Activated CD8-positive, alpha-beta T cell treated with anti-CD3 and anti-CD28 coated beads for 36 hours (primary cell): Measurements from ENCODE around the gene GDF7. TPM values are rescaled to one million over a fixed set of nuclear protein-coding genes. Genes with fewer than 3 reads are reported as not detected.

Source experiments
- ATAC-seq: fragments of 200-7000 bp; cut with Tn5 transposase; one replicate; pipeline ENCODE4 v1.10.0; 2021; ENCODE audit warnings: mild to moderate bottlenecking, moderate library complexity
- CTCF ChIA-PET: fragments of 350-600 bp; sonication (Branson Sonifier 250); formaldehyde crosslinking; loops from one replicate; lab custom pipeline; 2021; ENCODE audit warnings: antibody characterized with exemption; lab: Charles Lee
- POLR2A ChIA-PET: fragments of 350-600 bp; sonication (Branson Sonifier 250); formaldehyde crosslinking; loops from one replicate; lab custom pipeline; 2021; ENCODE audit warnings: antibody characterized with exemption; lab: Charles Lee
- DNase-seq: peaks from one replicate; pipeline ENCODE4 v3.0.0-alpha.2; 2020
- H3K27ac Mint-ChIP-seq: one replicate; pipeline ENCODE4 v1.8.0; 2021; ENCODE audit warnings: mild to moderate bottlenecking, mixed read lengths
- H3K27me3 Mint-ChIP-seq: one replicate; pipeline ENCODE4 v1.8.0; 2021; ENCODE audit warnings: mixed read lengths
- H3K36me3 Mint-ChIP-seq: one replicate; pipeline ENCODE4 v1.8.0; 2021; ENCODE audit warnings: low read depth, mixed read lengths
- H3K4me1 Mint-ChIP-seq: one replicate; pipeline ENCODE4 v1.8.0; 2021; ENCODE audit warnings: low read depth, mixed read lengths
- H3K4me3 Mint-ChIP-seq: one replicate; pipeline ENCODE4 v1.8.0; 2021; ENCODE audit warnings: mild to moderate bottlenecking, moderate library complexity, mixed read lengths
- H3K9me3 Mint-ChIP-seq: one replicate; pipeline ENCODE4 v1.8.0; 2021; ENCODE audit warnings: mixed read lengths
- CTCF ChIP-seq: fragments of 200-600 bp; IDR thresholded peaks from one replicate; pipeline ENCODE4 v1.8.0; 2022; ENCODE audit warnings: antibody characterized with exemption, mild to moderate bottlenecking
- intact Hi-C: fragments of 100-400 bp; cut with micrococcal nuclease; formaldehyde crosslinking; loops from one replicate; pipeline ENCODE4 v1.10.0; 2022
- total RNA-seq, 2 experiments: library from RNA; stranded (reverse); gene quantifications; one replicate each; pipeline ENCODE4 v1.2.3, GENCODE V29; 2021

The GDF7 gene
- total RNA-seq, 2 experiments from 2014 or later = not detected

- POLR2A ChIA-PET = interaction anchor here (1.5 to 1.6 kb wide), 2 partner anchors 10 kb away, joined by 3 to 7 read pairs; no protein-coding TSS in a partner anchor
- H3K36me3 Mint-ChIP-seq = no peaks in the 10 kb centered on the region
- no peaks in the 10 kb centered on the region for H3K9me3 Mint-ChIP-seq
- ATAC-seq = no peak
- CTCF ChIA-PET = interaction anchor here (1.1 to 6.6 kb wide), 7 partner anchors 10 to 298 kb away, joined by 3 to 186 read pairs (median 6); no protein-coding TSS in a partner anchor
- H3K4me3 Mint-ChIP-seq = peak overlapping the region; percentile 38
- H3K27me3 Mint-ChIP-seq = peaks cover 72% of the 10 kb centered on the region
- no peak for TF ChIP-seq CTCF
- DNase-seq = peak; percentile 16
- peaks cover 16% of the 10 kb centered on the region for H3K4me1 Mint-ChIP-seq
- intact Hi-C loops = no loop called here
- H3K27ac Mint-ChIP-seq = no peak overlapping the region
Measured at GRCh38 chr2:20665243-20666004, 1.5 kb upstream of the GDF7 start.

GRCh38 chr2:20666005-20666303 lies 990 bp upstream of the GDF7 start:
- Mint-ChIP-seq H3K9me3 (no peaks in the 10 kb centered on the region), H3K4me3 (peak overlapping the region; percentile 63), H3K27me3 (peaks cover 69% of the 10 kb centered on the region), H3K36me3 (no peaks in the 10 kb centered on the region), H3K27ac (no peak overlapping the region), H3K4me1 (peaks cover 16% of the 10 kb centered on the region)
- POLR2A ChIA-PET = interaction anchor here (1.5 to 1.6 kb wide), 2 partner anchors 9 to 10 kb away, joined by 3 to 7 read pairs; no protein-coding TSS in a partner anchor
- intact Hi-C loops = no loop called here
- ATAC-seq (peak; percentile 8), DNase-seq (no peak)
- CTCF ChIA-PET = interaction anchor here (1.1 to 1.5 kb wide), 7 partner anchors 10 to 297 kb away, joined by 3 to 14 read pairs (median 5); no protein-coding TSS in a partner anchor
- TF ChIP-seq CTCF = no peak

GRCh38 chr2:20667151-20667530 lies 197 bp downstream of the GDF7 start:
- H3K27me3 Mint-ChIP-seq = peaks cover 70% of the 10 kb centered on the region
- ChIA-PET CTCF (interaction anchor here (1.1 kb wide), 1 partner anchor 11 kb away, joined by 5 read pairs; no protein-coding TSS in a partner anchor), POLR2A (interaction anchor here (1.6 kb wide), 1 partner anchor 11 kb away, joined by 7 read pairs; no protein-coding TSS in a partner anchor)
- ATAC-seq (peak; percentile 29), DNase-seq (peak; percentile 17)
- no peak overlapping the region for H3K27ac Mint-ChIP-seq
- TF ChIP-seq CTCF = no peak
- intact Hi-C loops = no loop called here
- H3K4me3 Mint-ChIP-seq = no peak overlapping the region
- H3K4me1 Mint-ChIP-seq = peaks cover 16% of the 10 kb centered on the region
- H3K36me3 Mint-ChIP-seq = no peaks in the 10 kb centered on the region
- no peaks in the 10 kb centered on the region for H3K9me3 Mint-ChIP-seq

GRCh38 chr2:20667531-20668401 lies 822 bp downstream of the GDF7 start:
- Mint-ChIP-seq H3K36me3 (no peaks in the 10 kb centered on the region), H3K27me3 (peaks cover 69% of the 10 kb centered on the region), H3K4me1 (peaks cover 16% of the 10 kb centered on the region), H3K27ac (no peak overlapping the region), H3K9me3 (no peaks in the 10 kb centered on the region), H3K4me3 (peak overlapping the region; percentile 28)
- ATAC-seq (no peak), DNase-seq (no peak)
- intact Hi-C loops = no loop called here
- ChIA-PET CTCF (no interaction called here), POLR2A (interaction anchor here (0.6 kb wide), 1 partner anchor 97 kb away, joined by 3 read pairs; no protein-coding TSS in a partner anchor)
- TF ChIP-seq CTCF = no peak
